GM12878 (cell line): ENCODE measurements around the gene SLC35G4. TPM values are rescaled to one million over a fixed set of nuclear protein-coding genes. Genes with fewer than 3 reads are reported as not detected.

Experiments used
- ATF2 ChIP-seq: IDR thresholded peaks from 2 replicates; pipeline ENCODE4 v1.6.1; 2012; ENCODE audit warnings: low read length, inconsistent platforms
- HSF1 ChIP-seq: fragments of 150-350 bp; IDR thresholded peaks from 2 replicates; pipeline ENCODE4 v1.6.1; 2014; ENCODE audit warnings: mild to moderate bottlenecking, low read depth, low read length
- ZZZ3 ChIP-seq: IDR thresholded peaks from 2 replicates; pipeline ENCODE4 v1.6.1; 2011; ENCODE audit warnings: low read depth; ENCODE audit not compliant: control insufficient read depth, insufficient read length
- microRNA-seq: library from miRNA; unstranded; fragments of <30 nt; microRNA quantifications from one replicate; pipeline ENCODE4, GENCODE V29; 2018
- polyA plus RNA-seq, 11 experiments: library from polyadenylated mRNA; depleted of rRNA in 4 of 11; unstranded in 6 of 11; stranded (reverse) in 5 of 11; fragments of >200 nt; fragmentation: Nextera tagmentation in 4 of 11; fragmentation: Illumina TruSeq in 1 of 11; extraction: Ambion mirVana in 4 of 11; extraction: Trizol in 1 of 11; gene quantifications; 1 replicate in 1 of 11; 2 replicates in 10 of 11; pipeline versions ENCODE4 v1.2.1 to v1.2.3, GENCODE V29; 2011 to 2016; ENCODE audit warnings: inconsistent platforms in 2 of 11, missing spikeins in 2 of 11, low read depth in 1 of 11
- small RNA-seq: library from RNA; depleted of rRNA; stranded (forward); fragments of <200 nt; gene quantifications from one replicate; pipeline ENCODE3, GENCODE V24; 2014
- total RNA-seq, 4 experiments: library from RNA; depleted of rRNA in 3 of 4; stranded (reverse); fragments of >200 nt in 3 of 4; fragmentation: Illumina TruSeq in 1 of 4; extraction: Trizol in 1 of 4; gene quantifications; 2 replicates each; pipeline versions ENCODE4 v1.2.1 to v1.2.3, GENCODE V29; 2013 to 2021

SLC35G4 gene
- total and polyA plus RNA-seq, 10 of the 15 experiments (the other 5 are each of a cell fraction or from before 2014, with no cell fraction given) = not detected

GRCh38 chr18:11658989-11659388 is 49.6 kb downstream of the SLC35G4 start (continued):
- TF ChIP-seq HSF1 (no peak), ATF2 (no peak), ZZZ3 (no peak)

Small RNAs within 50 kb of the gene (microRNA-seq; reads per million reads assigned to microRNA genes)
- not detected for gene MIR7153

Small RNAs within 50 kb of the gene (small RNA-seq; reads per million reads assigned to genes)
- not detected for gene AP001120.4

Other genes with a start within 250 kb of the SLC35G4 start
- gene GNAL, start 79.7 kb downstream of the SLC35G4 start, total RNA-seq (2014; rRNA removed) = not detected in 2 replicates
- not detected in 2 replicates for gene GNAL, start 79.7 kb downstream of the SLC35G4 start, total RNA-seq (2014; rRNA removed; fragmentation: Illumina TruSeq; extraction: Trizol)
- gene GNAL, start 79.7 kb downstream of the SLC35G4 start, total RNA-seq (2021) = not detected in 2 replicates
- gene GNAL, start 79.7 kb downstream of the SLC35G4 start, polyA plus RNA-seq (2011; rRNA removed) = 0.05 TPM in 1 of 2 replicates, not detected in the other
- not detected in 2 replicates for gene GNAL, start 79.7 kb downstream of the SLC35G4 start, polyA plus RNA-seq (2014; fragmentation: Illumina TruSeq; extraction: Trizol)
- gene GNAL, start 79.7 kb downstream of the SLC35G4 start, polyA plus RNA-seq (2014; fragmentation: Nextera tagmentation; extraction: Ambion mirVana) = under 1 TPM; 0.02 to 0.05 TPM
- 0.04 TPM in 1 of 2 replicates, not detected in the other for gene GNAL, start 79.7 kb downstream of the SLC35G4 start, polyA plus RNA-seq (2014; rRNA removed)
- gene GNAL, start 79.7 kb downstream of the SLC35G4 start, polyA plus RNA-seq (2016; fragmentation: Nextera tagmentation; extraction: Ambion mirVana) = under 1 TPM; 0.24 to 0.39 TPM
- gene CHMP1B, start 241.8 kb downstream of the SLC35G4 start, total RNA-seq (2014; rRNA removed) = 17.8 and 21.1 TPM in 2 replicates
- gene CHMP1B, start 241.8 kb downstream of the SLC35G4 start, total RNA-seq (2014; rRNA removed; fragmentation: Illumina TruSeq; extraction: Trizol) = 19.0 and 19.9 TPM in 2 replicates
- gene CHMP1B, start 241.8 kb downstream of the SLC35G4 start, total RNA-seq (2021) = 14.4 and 15.1 TPM in 2 replicates
- 20.4 and 25.7 TPM in 2 replicates for gene CHMP1B, start 241.8 kb downstream of the SLC35G4 start, polyA plus RNA-seq (2011; rRNA removed)
- gene CHMP1B, start 241.8 kb downstream of the SLC35G4 start, polyA plus RNA-seq (2014; fragmentation: Illumina TruSeq; extraction: Trizol) = 15.4 and 18.1 TPM in 2 replicates
- gene CHMP1B, start 241.8 kb downstream of the SLC35G4 start, polyA plus RNA-seq (2014; fragmentation: Nextera tagmentation; extraction: Ambion mirVana) = 10 to 100 TPM in 1 of 2 experiments, 1 to 10 TPM in 1; 8.5 to 12.1 TPM
- gene CHMP1B, start 241.8 kb downstream of the SLC35G4 start, polyA plus RNA-seq (2014; rRNA removed) = 17.4 and 20.1 TPM in 2 replicates
- 10 to 100 TPM; 22.0 to 24.0 TPM for gene CHMP1B, start 241.8 kb downstream of the SLC35G4 start, polyA plus RNA-seq (2016; fragmentation: Nextera tagmentation; extraction: Ambion mirVana)